Colon (tissue), 2 donors: ENCODE measurements around the gene PDZD2.
"Not testable (repeated sequence)": the region's sequence is repeated elsewhere in the genome, so short reads cannot be mapped to it uniquely, and the experiment has no call there.

ENCODE experiments used
- FAIRE-seq: peaks from 2 replicates; lab custom pipeline; 2012; peaks lifted over from hg19 to GRCh38; lab: Jason Lieb, UNC
- donor health status: control.
- donor health status: control.

Gene PDZD2

GRCh38 chr5:31935496-31936369 is 296.8 kb downstream of the PDZD2 start:
- FAIRE-seq: no peak

- FAIRE-seq: no peak
Observed at GRCh38 chr5:31936683-31937082, 297.8 kb downstream of the PDZD2 start.

- FAIRE-seq: no peak
Observed at GRCh38 chr5:31937226-31937625, 298.3 kb downstream of the PDZD2 start.

DNA sequence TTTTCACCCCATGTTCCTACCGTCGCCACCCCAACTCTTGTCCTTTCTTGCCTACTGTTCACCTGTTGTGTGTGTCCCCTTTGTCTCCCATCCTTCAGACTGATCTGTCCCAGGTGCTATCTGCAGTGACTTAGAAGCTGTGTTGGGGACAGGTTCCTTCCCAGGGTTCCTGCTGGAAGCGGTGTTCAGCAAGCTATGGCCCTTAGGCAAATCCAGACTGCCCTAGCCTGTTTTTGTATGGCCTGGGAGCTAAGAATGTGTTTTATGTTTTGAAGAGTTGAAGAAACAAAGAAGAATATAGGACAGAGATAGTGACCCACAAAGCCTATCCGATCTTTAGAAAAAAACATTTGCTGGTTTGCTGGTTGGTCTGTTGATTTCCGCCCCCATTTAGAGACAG is 298.8 kb downstream of the PDZD2 start:
- no peak for FAIRE-seq

DNA sequence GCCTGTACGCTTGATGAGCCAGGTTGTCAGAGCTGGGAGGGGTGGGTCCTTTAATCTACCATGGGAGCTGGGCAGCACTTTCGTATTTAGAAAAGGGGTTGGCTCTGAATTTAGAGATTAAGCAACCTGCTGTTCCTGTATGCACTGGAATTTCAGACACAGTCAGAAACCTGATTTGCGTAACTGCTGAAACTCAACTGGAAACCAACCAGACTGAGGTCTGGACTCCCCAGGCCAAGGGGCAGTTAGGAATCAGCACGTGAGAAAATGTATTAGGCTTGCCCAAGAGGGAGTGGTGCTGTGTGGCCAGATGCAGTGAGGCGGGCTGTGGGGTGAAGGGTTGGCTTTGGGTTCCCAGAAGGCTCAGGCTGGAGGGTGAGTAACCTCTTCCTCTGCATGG is 300.2 kb downstream of the PDZD2 start:
- no peak for FAIRE-seq

- no peak for FAIRE-seq
Observed at GRCh38 chr5:31941151-31941755, 302.3 kb downstream of the PDZD2 start.

- FAIRE-seq: no peak
Observed at GRCh38 chr5:31942546-31942945, 303.6 kb downstream of the PDZD2 start.

DNA sequence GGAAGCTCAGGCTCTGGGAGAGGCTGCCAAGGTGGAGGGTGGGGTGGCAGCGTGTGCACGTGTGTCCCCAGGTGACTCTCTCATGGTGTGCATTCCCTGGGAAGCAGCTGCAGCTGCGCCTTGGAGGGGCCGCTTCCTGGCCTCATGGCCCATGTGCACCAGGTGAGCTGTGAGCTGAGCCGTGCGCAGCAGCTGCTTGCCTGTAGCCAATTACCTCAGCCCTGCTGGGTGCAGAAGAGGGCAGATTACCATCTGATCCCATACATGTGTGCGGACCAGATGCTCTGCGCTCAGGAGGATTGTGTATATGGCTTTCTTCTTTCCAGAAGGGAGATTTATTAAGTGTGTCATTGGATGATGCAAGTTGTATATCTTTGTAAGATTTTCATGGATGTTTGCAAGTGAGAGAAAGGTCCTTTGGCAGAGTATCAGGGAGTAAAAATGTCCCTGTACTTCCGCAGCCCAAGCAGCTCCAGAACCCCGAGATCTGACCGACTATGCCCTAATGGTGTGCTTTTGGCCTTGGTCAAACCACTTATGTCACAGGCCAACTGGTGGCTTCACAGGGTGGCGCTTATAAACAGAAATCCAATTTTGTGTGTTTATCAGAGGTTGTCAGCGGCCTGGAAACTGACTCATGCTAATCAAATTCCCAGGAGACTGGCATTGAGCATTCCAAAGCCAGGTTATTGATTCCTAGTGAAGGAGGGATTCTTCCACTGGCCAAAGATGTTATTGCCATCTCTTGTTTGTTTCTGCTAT is 305.9 kb downstream of the PDZD2 start:
- FAIRE-seq: no peak

GRCh38 chr5:31948006-31948405 is 309.1 kb downstream of the PDZD2 start:
- no peak for FAIRE-seq

- FAIRE-seq: no peak
Observed at GRCh38 chr5:31952067-31952466, 313.1 kb downstream of the PDZD2 start.

GRCh38 chr5:31954091-31954490 is 315.2 kb downstream of the PDZD2 start:
- no peak for FAIRE-seq

- FAIRE-seq: no peak
Observed at GRCh38 chr5:31957151-31957550, 318.2 kb downstream of the PDZD2 start.

- no peak for FAIRE-seq
Observed at GRCh38 chr5:31962351-31962751, 323.4 kb downstream of the PDZD2 start.

- no peak for FAIRE-seq
Observed at GRCh38 chr5:31962871-31963307, 324.0 kb downstream of the PDZD2 start.

GRCh38 chr5:31963358-31964006 is 324.6 kb downstream of the PDZD2 start:
- no peak for FAIRE-seq

DNA sequence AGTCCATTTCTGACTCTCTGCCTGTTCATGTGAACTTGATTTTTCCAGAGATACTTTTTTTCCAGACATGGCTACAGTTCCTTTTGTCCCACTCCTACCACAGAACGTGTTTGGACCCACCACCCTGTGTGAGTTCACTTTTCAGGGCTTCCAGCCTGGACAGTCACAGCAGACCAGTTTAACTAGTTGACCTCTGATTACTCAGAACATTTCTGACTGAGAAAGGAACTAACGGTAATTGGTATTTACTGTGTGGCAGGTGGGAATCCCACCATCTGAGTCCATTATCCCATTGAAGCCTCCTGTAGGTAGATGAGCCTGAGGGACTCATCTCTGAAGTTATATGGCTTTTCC is 325.1 kb downstream of the PDZD2 start:
- FAIRE-seq: no peak

- FAIRE-seq: no peak
Observed at GRCh38 chr5:31965227-31965626, 326.3 kb downstream of the PDZD2 start.

DNA sequence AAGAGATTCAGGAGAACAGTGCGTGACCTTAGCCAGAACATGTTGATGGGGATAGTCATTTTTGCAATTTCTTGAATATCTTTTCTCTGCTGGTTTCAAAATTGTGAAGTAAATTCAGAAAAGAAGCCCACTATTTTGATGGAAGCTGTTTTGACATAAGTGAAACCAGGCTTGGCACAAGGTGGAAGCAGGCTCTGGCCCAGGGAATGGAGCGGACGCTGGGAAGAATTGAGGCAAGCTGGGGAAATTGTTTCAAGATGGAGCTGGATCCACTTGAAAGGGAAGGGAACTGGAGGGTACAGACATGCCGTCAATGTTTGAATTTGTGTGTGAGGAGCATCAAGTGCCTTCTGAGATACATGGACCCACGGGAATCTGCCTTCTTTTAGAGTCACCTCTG is 328.0 kb downstream of the PDZD2 start:
- FAIRE-seq: no peak

GRCh38 chr5:31967461-31967860 is 328.5 kb downstream of the PDZD2 start:
- FAIRE-seq: no peak

- no peak for FAIRE-seq
Observed at GRCh38 chr5:31972558-31972957, 333.6 kb downstream of the PDZD2 start.

- not testable (repeated sequence) for FAIRE-seq
Observed at GRCh38 chr5:31975189-31975612, 336.3 kb downstream of the PDZD2 start.

- FAIRE-seq: no peak
Observed at GRCh38 chr5:31976169-31976568, 337.2 kb downstream of the PDZD2 start.
